Liver (tissue), 9 donors: Measurements from ENCODE around the gene UGT1A4. TPM values are rescaled to one million over a fixed set of nuclear protein-coding genes. Genes with fewer than 3 reads are reported as not detected.

Experiments used
- DNase-seq: peaks from one replicate; pipeline ENCODE4 v3.0.0-alpha.2; 2017; ENCODE audit warnings: low spot score
- H3K27ac ChIP-seq, 2 donors: one replicate each; pipeline ENCODE4 v1.7.0; 2013; ENCODE audit warnings: inconsistent platforms in 2 of 2, low read length in 2 of 2, control low read depth in 1 of 2, low read depth in 1 of 2, mild to moderate bottlenecking in 1 of 2
- H3K27me3 ChIP-seq, 4 donors: one replicate each; pipeline versions ENCODE4 v1.6.1 to v1.7.0; 2013; ENCODE audit warnings: low read length in 3 of 4, inconsistent platforms in 1 of 4, mild to moderate bottlenecking in 1 of 4, moderate library complexity in 1 of 4; ENCODE audit not compliant: control insufficient read depth in 4 of 4, insufficient read depth in 4 of 4
- H3K36me3 ChIP-seq, 4 donors: one replicate each; pipeline versions ENCODE4 v1.6.1 to v1.7.0; 2013; ENCODE audit warnings: low read length in 3 of 4, mild to moderate bottlenecking in 3 of 4, low read depth in 1 of 4, moderate library complexity in 1 of 4; ENCODE audit not compliant: control insufficient read depth in 4 of 4, insufficient read depth in 3 of 4
- H3K4me1 ChIP-seq, 4 donors: one replicate each; pipeline versions ENCODE4 v1.6.1 to v1.7.0; 2013; ENCODE audit warnings: low read length in 3 of 4, mild to moderate bottlenecking in 3 of 4, moderate library complexity in 1 of 4; ENCODE audit not compliant: control insufficient read depth in 4 of 4, insufficient read depth in 4 of 4
- H3K4me3 ChIP-seq, 3 donors: one replicate each; pipeline versions ENCODE4 v1.6.1 to v1.7.0; 2013; ENCODE audit warnings: low read length in 3 of 3, control low read depth in 1 of 3, low read depth in 1 of 3, mild to moderate bottlenecking in 1 of 3
- H3K9ac ChIP-seq, 2 donors: one replicate each; pipeline ENCODE4 v1.7.0; 2013; ENCODE audit warnings: low read length in 2 of 2, mild to moderate bottlenecking in 2 of 2, moderate library complexity in 2 of 2, control low read depth in 1 of 2, low read depth in 1 of 2
- H3K9me3 ChIP-seq, 4 donors: one replicate each; pipeline versions ENCODE4 v1.6.1 to v1.7.0; 2013; ENCODE audit warnings: low read length in 3 of 4; ENCODE audit not compliant: control insufficient read depth in 4 of 4
- EGR1 ChIP-seq, 2 donors: IDR thresholded peaks; 2 replicates each; pipeline ENCODE4 v1.6.1; 2016 to 2018; ENCODE audit warnings: antibody characterized with exemption in 2 of 2, low read depth in 2 of 2
- FOXA2 ChIP-seq: IDR thresholded peaks from 2 replicates; pipeline ENCODE4 v1.6.1; 2016; ENCODE audit warnings: antibody characterized with exemption
- GABPA ChIP-seq, 2 donors: IDR thresholded peaks in 1 of 2; conservative IDR thresholded peaks in 1 of 2; 2 replicates each; pipeline ENCODE4 v1.6.1; 2016; ENCODE audit warnings: antibody characterized with exemption in 2 of 2, mild to moderate bottlenecking in 1 of 2, moderate library complexity in 1 of 2
- HNF4A ChIP-seq, 2 donors: conservative IDR thresholded peaks; 2 replicates each; pipeline ENCODE4 v1.6.1; 2016; ENCODE audit warnings: antibody characterized with exemption in 2 of 2, mild to moderate bottlenecking in 2 of 2
- HNF4G ChIP-seq: IDR thresholded peaks from 2 replicates; pipeline ENCODE4 v1.6.1; 2016; ENCODE audit warnings: antibody characterized with exemption
- JUND ChIP-seq, 2 donors: IDR thresholded peaks; 2 replicates each; pipeline ENCODE4 v1.6.1; 2016; ENCODE audit warnings: antibody characterized with exemption in 2 of 2
- NR2F2 ChIP-seq: IDR thresholded peaks from 2 replicates; pipeline ENCODE4 v1.6.1; 2016; ENCODE audit warnings: antibody characterized with exemption
- RAD21 ChIP-seq, 2 donors: IDR thresholded peaks; 2 replicates each; pipeline ENCODE4 v1.6.1; 2016; ENCODE audit warnings: antibody characterized with exemption in 2 of 2, mild to moderate bottlenecking in 2 of 2
- RXRA ChIP-seq, 2 donors: IDR thresholded peaks; 2 replicates each; pipeline ENCODE4 v1.6.1; 2017 to 2018; ENCODE audit warnings: antibody characterized with exemption in 2 of 2, mild to moderate bottlenecking in 1 of 2
- SP1 ChIP-seq: IDR thresholded peaks from 2 replicates; pipeline ENCODE4 v1.6.1; 2018; ENCODE audit warnings: antibody characterized with exemption, mild to moderate bottlenecking
- TAF1 ChIP-seq: conservative IDR thresholded peaks from 2 replicates; pipeline ENCODE4 v1.6.1; 2016; ENCODE audit warnings: antibody characterized with exemption, mild to moderate bottlenecking
- WGBS: extraction: QIAGEN DNeasy Blood & Tissue Kit; methylation state at CpG from one replicate; pipeline ENCODE4 v1.1.7; 2013; 5-methylcytosine and 5-hydroxymethylcytosine counted together
- polyA plus RNA-seq, 2 donors: library from polyadenylated mRNA; stranded (reverse) in 1 of 2; unstranded in 1 of 2; fragments of 200-250 nt in 1 of 2; fragments of >200 nt in 1 of 2; fragmentation: Nextera tagmentation in 1 of 2; extraction: Ambion mirVana in 1 of 2; gene quantifications; one replicate each; pipeline versions ENCODE4 v1.2.1 to v1.2.3, GENCODE V29; 2013 to 2015
- total RNA-seq, 2 donors: library from RNA; depleted of rRNA; stranded (reverse); fragments of >200 nt; gene quantifications; one replicate each; pipeline ENCODE4 v1.2.3, GENCODE V29; 2014
- TF ChIP-seq, protein P1 (sequence below): IDR thresholded peaks from 2 replicates; pipeline ENCODE4 v1.6.1; 2016; ENCODE audit warnings: antibody characterized with exemption
- TF ChIP-seq, protein P2 (sequence below): IDR thresholded peaks from 2 replicates; pipeline ENCODE4 v1.6.1; 2016; ENCODE audit warnings: antibody characterized with exemption, mild to moderate bottlenecking
- TF ChIP-seq, protein P3 (sequence below): fragments of 150-350 bp; IDR thresholded peaks from 2 replicates; pipeline ENCODE4 v1.5.1; 2017; ENCODE audit warnings: improper control_type of control experiment, low read depth, low read length; ENCODE audit not compliant: missing input control
- TF ChIP-seq, protein P4 (sequence below): IDR thresholded peaks from 2 replicates; pipeline ENCODE4 v1.6.1; 2016; ENCODE audit warnings: antibody characterized with exemption
- donor health status: healthy.
- donor health status: healthy.
- donor health status: healthy.
- donor health status: healthy.
- donor health status: healthy.

The UGT1A4 gene
- total and polyA plus RNA-seq, 4 donors = 103 to 446 (median 136) TPM; not detected in 1

DNA sequence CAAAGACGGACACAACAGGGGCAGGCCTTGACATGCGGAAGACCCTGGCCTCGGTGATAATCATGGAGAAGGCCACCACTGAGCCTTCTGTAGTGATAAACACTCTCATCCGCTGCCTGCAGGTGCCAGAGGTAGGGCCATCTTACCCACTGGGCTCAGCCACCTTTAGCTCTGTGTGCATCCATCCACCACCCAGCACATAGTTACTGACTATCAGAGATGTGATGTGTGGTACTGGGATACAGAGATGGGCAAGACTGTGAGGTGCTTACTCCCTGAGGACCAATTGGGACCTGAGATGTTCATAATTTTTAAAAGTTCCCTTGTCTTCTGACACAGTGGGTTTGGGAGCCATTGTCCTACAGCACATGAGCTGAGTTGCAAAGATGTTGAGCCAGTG lies 61.2 kb downstream of the UGT1A4 start:
- Histone ChIP-seq H3K27me3 (no peaks in the 10 kb centered on the region), H3K4me1 (no peaks in the 10 kb centered on the region), H3K36me3 (no peaks in the 10 kb centered on the region), H3K9me3 (peaks cover 0 to 2% (median 0%) of the 10 kb centered on the region in 4 donors), H3K4me3 (no peak overlapping the region), H3K27ac (no peak overlapping the region), H3K9ac (no peak overlapping the region)
- DNase-seq = no peak
- 93% methylated on average over 4 of the region's 4 CpGs for WGBS
- no peak for TF ChIP-seq HNF4A (conservative IDR thresholded peaks at IDR 0.05)
- TF ChIP-seq TAF1 = no peak
- TF ChIP-seq RAD21 (IDR thresholded peaks at IDR 0.05) = no peak
- TF ChIP-seq GABPA (IDR thresholded peaks at IDR 0.05 in 1 of 2, conservative IDR thresholded peaks at IDR 0.05 in 1 of 2) = no peak
- TF ChIP-seq RXRA (IDR thresholded peaks at IDR 0.05) = no peak
- no peak for TF ChIP-seq NR2F2
- TF ChIP-seq, protein P1, sequence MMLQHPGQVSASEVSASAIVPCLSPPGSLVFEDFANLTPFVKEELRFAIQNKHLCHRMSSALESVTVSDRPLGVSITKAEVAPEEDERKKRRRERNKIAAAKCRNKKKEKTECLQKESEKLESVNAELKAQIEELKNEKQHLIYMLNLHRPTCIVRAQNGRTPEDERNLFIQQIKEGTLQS = no peak
- TF ChIP-seq, protein P2, sequence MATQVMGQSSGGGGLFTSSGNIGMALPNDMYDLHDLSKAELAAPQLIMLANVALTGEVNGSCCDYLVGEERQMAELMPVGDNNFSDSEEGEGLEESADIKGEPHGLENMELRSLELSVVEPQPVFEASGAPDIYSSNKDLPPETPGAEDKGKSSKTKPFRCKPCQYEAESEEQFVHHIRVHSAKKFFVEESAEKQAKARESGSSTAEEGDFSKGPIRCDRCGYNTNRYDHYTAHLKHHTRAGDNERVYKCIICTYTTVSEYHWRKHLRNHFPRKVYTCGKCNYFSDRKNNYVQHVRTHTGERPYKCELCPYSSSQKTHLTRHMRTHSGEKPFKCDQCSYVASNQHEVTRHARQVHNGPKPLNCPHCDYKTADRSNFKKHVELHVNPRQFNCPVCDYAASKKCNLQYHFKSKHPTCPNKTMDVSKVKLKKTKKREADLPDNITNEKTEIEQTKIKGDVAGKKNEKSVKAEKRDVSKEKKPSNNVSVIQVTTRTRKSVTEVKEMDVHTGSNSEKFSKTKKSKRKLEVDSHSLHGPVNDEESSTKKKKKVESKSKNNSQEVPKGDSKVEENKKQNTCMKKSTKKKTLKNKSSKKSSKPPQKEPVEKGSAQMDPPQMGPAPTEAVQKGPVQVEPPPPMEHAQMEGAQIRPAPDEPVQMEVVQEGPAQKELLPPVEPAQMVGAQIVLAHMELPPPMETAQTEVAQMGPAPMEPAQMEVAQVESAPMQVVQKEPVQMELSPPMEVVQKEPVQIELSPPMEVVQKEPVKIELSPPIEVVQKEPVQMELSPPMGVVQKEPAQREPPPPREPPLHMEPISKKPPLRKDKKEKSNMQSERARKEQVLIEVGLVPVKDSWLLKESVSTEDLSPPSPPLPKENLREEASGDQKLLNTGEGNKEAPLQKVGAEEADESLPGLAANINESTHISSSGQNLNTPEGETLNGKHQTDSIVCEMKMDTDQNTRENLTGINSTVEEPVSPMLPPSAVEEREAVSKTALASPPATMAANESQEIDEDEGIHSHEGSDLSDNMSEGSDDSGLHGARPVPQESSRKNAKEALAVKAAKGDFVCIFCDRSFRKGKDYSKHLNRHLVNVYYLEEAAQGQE = no peak
- no peak for TF ChIP-seq SP1
- TF ChIP-seq JUND (IDR thresholded peaks at IDR 0.05) = no peak
- no peak for TF ChIP-seq EGR1 (IDR thresholded peaks at IDR 0.05; ENCODE audit: low read depth in 2 of 2)
- TF ChIP-seq, protein P3, sequence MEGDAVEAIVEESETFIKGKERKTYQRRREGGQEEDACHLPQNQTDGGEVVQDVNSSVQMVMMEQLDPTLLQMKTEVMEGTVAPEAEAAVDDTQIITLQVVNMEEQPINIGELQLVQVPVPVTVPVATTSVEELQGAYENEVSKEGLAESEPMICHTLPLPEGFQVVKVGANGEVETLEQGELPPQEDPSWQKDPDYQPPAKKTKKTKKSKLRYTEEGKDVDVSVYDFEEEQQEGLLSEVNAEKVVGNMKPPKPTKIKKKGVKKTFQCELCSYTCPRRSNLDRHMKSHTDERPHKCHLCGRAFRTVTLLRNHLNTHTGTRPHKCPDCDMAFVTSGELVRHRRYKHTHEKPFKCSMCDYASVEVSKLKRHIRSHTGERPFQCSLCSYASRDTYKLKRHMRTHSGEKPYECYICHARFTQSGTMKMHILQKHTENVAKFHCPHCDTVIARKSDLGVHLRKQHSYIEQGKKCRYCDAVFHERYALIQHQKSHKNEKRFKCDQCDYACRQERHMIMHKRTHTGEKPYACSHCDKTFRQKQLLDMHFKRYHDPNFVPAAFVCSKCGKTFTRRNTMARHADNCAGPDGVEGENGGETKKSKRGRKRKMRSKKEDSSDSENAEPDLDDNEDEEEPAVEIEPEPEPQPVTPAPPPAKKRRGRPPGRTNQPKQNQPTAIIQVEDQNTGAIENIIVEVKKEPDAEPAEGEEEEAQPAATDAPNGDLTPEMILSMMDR = no peak
- TF ChIP-seq, protein P4, sequence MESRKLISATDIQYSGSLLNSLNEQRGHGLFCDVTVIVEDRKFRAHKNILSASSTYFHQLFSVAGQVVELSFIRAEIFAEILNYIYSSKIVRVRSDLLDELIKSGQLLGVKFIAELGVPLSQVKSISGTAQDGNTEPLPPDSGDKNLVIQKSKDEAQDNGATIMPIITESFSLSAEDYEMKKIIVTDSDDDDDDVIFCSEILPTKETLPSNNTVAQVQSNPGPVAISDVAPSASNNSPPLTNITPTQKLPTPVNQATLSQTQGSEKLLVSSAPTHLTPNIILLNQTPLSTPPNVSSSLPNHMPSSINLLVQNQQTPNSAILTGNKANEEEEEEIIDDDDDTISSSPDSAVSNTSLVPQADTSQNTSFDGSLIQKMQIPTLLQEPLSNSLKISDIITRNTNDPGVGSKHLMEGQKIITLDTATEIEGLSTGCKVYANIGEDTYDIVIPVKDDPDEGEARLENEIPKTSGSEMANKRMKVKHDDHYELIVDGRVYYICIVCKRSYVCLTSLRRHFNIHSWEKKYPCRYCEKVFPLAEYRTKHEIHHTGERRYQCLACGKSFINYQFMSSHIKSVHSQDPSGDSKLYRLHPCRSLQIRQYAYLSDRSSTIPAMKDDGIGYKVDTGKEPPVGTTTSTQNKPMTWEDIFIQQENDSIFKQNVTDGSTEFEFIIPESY = no peak
- no peak for TF ChIP-seq FOXA2
- TF ChIP-seq HNF4G = no peak

DNA sequence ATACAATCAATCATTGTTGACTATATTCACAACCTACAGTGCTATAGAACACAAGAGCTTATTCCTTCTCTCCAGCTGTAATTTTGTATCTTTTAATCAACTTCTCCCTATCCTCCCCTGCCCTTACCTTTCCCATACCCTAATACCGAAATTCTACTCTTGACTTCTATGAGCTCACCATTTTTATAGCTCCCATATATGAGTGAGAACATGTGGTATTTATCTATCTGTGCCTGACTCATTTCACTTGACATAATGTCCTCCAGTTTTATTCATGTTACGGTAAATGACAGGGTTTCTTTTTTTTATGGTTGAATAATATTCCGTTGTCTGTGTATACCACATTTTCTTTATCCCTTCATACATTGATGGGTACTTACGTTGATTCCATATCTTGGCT lies 62.2 kb downstream of the UGT1A4 start:
- no peak for TF ChIP-seq SP1
- TF ChIP-seq RAD21 (IDR thresholded peaks at IDR 0.05) = no peak
- no peak for TF ChIP-seq GABPA (IDR thresholded peaks at IDR 0.05 in 1 of 2, conservative IDR thresholded peaks at IDR 0.05 in 1 of 2)
- TF ChIP-seq RXRA (IDR thresholded peaks at IDR 0.05) = no peak
- Histone ChIP-seq H3K9me3 (peaks cover 0 to 2% (median 0%) of the 10 kb centered on the region in 4 donors), H3K27ac (no peak overlapping the region), H3K27me3 (no peaks in the 10 kb centered on the region), H3K36me3 (no peaks in the 10 kb centered on the region), H3K4me1 (no peaks in the 10 kb centered on the region), H3K4me3 (no peak overlapping the region), H3K9ac (no peak overlapping the region)
- 89% methylated on average over 4 of the region's 4 CpGs for WGBS
- DNase-seq = no peak
